Measurements from ENCODE around the gene DERL2. TPM values are rescaled to one million over a fixed set of nuclear protein-coding genes. Genes with fewer than 3 reads are reported as not detected.

Gene DERL2
- total RNA-seq, 6 donors from 2014 or later = 6.3 to 60.5 (median 30.8) TPM

- no peaks in the 10 kb centered on the region for H3K9me3 ChIP-seq
- WGBS, 2 donors = 4 to 17% methylated on average over 15 to 18 of the region's 18 CpGs
- peaks cover 0 to 8% (median 0%) of the 10 kb centered on the region in 4 donors for H3K36me3 ChIP-seq
- TF ChIP-seq, protein P1, sequence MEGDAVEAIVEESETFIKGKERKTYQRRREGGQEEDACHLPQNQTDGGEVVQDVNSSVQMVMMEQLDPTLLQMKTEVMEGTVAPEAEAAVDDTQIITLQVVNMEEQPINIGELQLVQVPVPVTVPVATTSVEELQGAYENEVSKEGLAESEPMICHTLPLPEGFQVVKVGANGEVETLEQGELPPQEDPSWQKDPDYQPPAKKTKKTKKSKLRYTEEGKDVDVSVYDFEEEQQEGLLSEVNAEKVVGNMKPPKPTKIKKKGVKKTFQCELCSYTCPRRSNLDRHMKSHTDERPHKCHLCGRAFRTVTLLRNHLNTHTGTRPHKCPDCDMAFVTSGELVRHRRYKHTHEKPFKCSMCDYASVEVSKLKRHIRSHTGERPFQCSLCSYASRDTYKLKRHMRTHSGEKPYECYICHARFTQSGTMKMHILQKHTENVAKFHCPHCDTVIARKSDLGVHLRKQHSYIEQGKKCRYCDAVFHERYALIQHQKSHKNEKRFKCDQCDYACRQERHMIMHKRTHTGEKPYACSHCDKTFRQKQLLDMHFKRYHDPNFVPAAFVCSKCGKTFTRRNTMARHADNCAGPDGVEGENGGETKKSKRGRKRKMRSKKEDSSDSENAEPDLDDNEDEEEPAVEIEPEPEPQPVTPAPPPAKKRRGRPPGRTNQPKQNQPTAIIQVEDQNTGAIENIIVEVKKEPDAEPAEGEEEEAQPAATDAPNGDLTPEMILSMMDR (IDR thresholded peaks at IDR 0.05) = no peak
- TF ChIP-seq EP300 (IDR thresholded peaks at IDR 0.05) (no peak), POLR2A (IDR thresholded peaks at IDR 0.05) (no peak), POLR2AphosphoS5 (IDR thresholded peaks at IDR 0.05) (no peak)
- H3K4me3 ChIP-seq = peak overlapping the region; percentile 28 to 56 (median 54)
- peak in 1 of 2 donors; percentile 6 for DNase-seq
- H3K27ac ChIP-seq = peak overlapping the region in 1 of 4 donors; percentile 50
- peaks cover 0 to 10% (median 2%) of the 10 kb centered on the region in 4 donors for H3K27me3 ChIP-seq
- peaks cover 4 to 19% (median 16%) of the 10 kb centered on the region in 4 donors for H3K4me1 ChIP-seq
- ATAC-seq (ENCODE audit: low FRiP score in 2 of 2) = no peak
These were observed 14.2 kb upstream of the DERL2 start for GRCh38 chr17:5500247-5500588.

GRCh38 chr17:5499476-5500231 lies 13.7 kb upstream of the DERL2 start:
- H3K4me3 ChIP-seq = peak overlapping the region in 3 of 4 donors; percentile 52 to 56 (median 55)
- TF ChIP-seq, protein P1 (IDR thresholded peaks at IDR 0.05) = no peak
- TF ChIP-seq POLR2A (IDR thresholded peaks at IDR 0.05) = no peak
- TF ChIP-seq EP300 (IDR thresholded peaks at IDR 0.05) = no peak
- TF ChIP-seq POLR2AphosphoS5 (IDR thresholded peaks at IDR 0.05) = no peak
- H3K9me3 ChIP-seq = no peaks in the 10 kb centered on the region
- H3K27ac ChIP-seq = no peak overlapping the region
- peaks cover 0 to 3% (median 0%) of the 10 kb centered on the region in 4 donors for H3K36me3 ChIP-seq
- peaks cover 4 to 19% (median 16%) of the 10 kb centered on the region in 4 donors for H3K4me1 ChIP-seq
- 48 to 53% methylated on average over 30 to 44 of the region's 44 CpGs for WGBS, 2 donors
- ATAC-seq (ENCODE audit: low FRiP score in 2 of 2) (no peak), DNase-seq (peak; percentile 17 to 78)
- H3K27me3 ChIP-seq = peaks cover 0 to 10% (median 2%) of the 10 kb centered on the region in 4 donors

- DNase-seq (no peak), ATAC-seq (ENCODE audit: low FRiP score in 2 of 2) (no peak)
- TF ChIP-seq EP300 (IDR thresholded peaks at IDR 0.05) = no peak
- no peak for TF ChIP-seq POLR2A (IDR thresholded peaks at IDR 0.05)
- no peak for TF ChIP-seq POLR2AphosphoS5 (IDR thresholded peaks at IDR 0.05)
- TF ChIP-seq, protein P1 (IDR thresholded peaks at IDR 0.05) = no peak
- H3K27ac ChIP-seq = no peak overlapping the region
- H3K4me3 ChIP-seq = no peak overlapping the region
- H3K9me3 ChIP-seq = no peaks in the 10 kb centered on the region
- WGBS, 2 donors = 95 to 96% methylated on average over 2 of the region's 2 CpGs
- H3K4me1 ChIP-seq = peaks cover 0 to 4% (median 1%) of the 10 kb centered on the region in 4 donors
- peaks cover 0 to 27% (median 20%) of the 10 kb centered on the region in 4 donors for H3K36me3 ChIP-seq
- no peaks in the 10 kb centered on the region for H3K27me3 ChIP-seq
These were observed 7.0 kb upstream of the DERL2 start for GRCh38 chr17:5492970-5493369.

DNA sequence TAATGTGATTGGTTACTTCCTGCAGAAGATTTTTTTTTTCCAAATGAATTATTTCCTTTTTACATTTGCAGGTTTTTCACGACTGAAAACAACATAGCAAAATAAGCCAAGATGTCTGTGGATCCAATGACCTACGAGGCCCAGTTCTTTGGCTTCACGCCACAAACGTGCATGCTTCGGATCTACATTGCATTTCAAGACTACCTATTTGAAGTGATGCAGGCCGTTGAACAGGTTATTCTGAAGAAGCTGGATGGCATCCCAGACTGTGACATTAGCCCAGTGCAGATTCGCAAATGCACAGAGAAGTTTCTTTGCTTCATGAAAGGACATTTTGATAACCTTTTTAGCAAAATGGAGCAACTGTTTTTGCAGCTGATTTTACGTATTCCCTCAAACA lies 2.8 kb upstream of the DERL2 start:
- H3K27me3 ChIP-seq = no peaks in the 10 kb centered on the region
- peaks cover 0 to 39% (median 27%) of the 10 kb centered on the region in 4 donors for H3K36me3 ChIP-seq
- TF ChIP-seq EP300 (IDR thresholded peaks at IDR 0.05) (no peak), POLR2A (IDR thresholded peaks at IDR 0.05) (no peak), POLR2AphosphoS5 (IDR thresholded peaks at IDR 0.05) (no peak)
- TF ChIP-seq, protein P1 (IDR thresholded peaks at IDR 0.05) = no peak
- H3K27ac ChIP-seq = no peak overlapping the region
- H3K4me1 ChIP-seq = peaks cover 19 to 35% (median 21%) of the 10 kb centered on the region in 4 donors
- no peak for ATAC-seq (ENCODE audit: low FRiP score in 2 of 2)
- 78 to 84% methylated on average over 8 of the region's 8 CpGs for WGBS, 2 donors
- no peak overlapping the region for H3K4me3 ChIP-seq
- no peak for DNase-seq
- no peaks in the 10 kb centered on the region for H3K9me3 ChIP-seq
